Ishikawa (cell line): ENCODE data around the gene SEMA6B.

Experiments
- CEBPB ChIP-seq: IDR thresholded peaks from 2 replicates; pipeline ENCODE4 v1.6.1; 2012
- CREB1 ChIP-seq: IDR thresholded peaks from 2 replicates; pipeline ENCODE4 v1.6.1; 2012; ENCODE audit warnings: low read depth
- EP300 ChIP-seq: IDR thresholded peaks from 2 replicates; pipeline ENCODE4 v1.6.1; 2012; ENCODE audit warnings: borderline replicate concordance
- FOXM1 ChIP-seq: IDR thresholded peaks from 2 replicates; pipeline ENCODE4 v1.6.1; 2012; ENCODE audit warnings: low read depth, borderline replicate concordance
- MAX ChIP-seq: IDR thresholded peaks from 2 replicates; pipeline ENCODE4 v1.6.1; 2012
- NFIC ChIP-seq: IDR thresholded peaks from 2 replicates; pipeline ENCODE4 v1.6.1; 2012
- RAD21 ChIP-seq: IDR thresholded peaks from 2 replicates; pipeline ENCODE4 v1.6.1; 2012; ENCODE audit warnings: low read depth
- REST ChIP-seq: IDR thresholded peaks from 2 replicates; pipeline ENCODE4 v1.6.1; 2012; ENCODE audit warnings: low read depth, mild to moderate bottlenecking
- TAF1 ChIP-seq: IDR thresholded peaks from 2 replicates; pipeline ENCODE4 v1.6.1; 2012; ENCODE audit warnings: low read depth, mild to moderate bottlenecking
- TCF12 ChIP-seq: IDR thresholded peaks from 2 replicates; pipeline ENCODE4 v1.6.1; 2012; ENCODE audit warnings: low read depth
- TEAD4 ChIP-seq: IDR thresholded peaks from 2 replicates; pipeline ENCODE4 v1.6.1; 2012
- USF1 ChIP-seq: IDR thresholded peaks from 2 replicates; pipeline ENCODE4 v1.6.1; 2012
- YY1 ChIP-seq: IDR thresholded peaks from 2 replicates; pipeline ENCODE4 v1.6.1; 2012; ENCODE audit warnings: low read depth
- ZBTB7A ChIP-seq: IDR thresholded peaks from 2 replicates; pipeline ENCODE4 v1.6.1; 2012; ENCODE audit warnings: low read depth

GRCh38 chr19:4577020-4577782 lies 17.7 kb upstream of the SEMA6B start:
- TF ChIP-seq FOXM1 (no peak), REST (no peak), USF1 (no peak), YY1 (no peak), RAD21 (no peak), CREB1 (no peak), CEBPB (no peak), EP300 (no peak), TEAD4 (no peak), MAX (no peak), ZBTB7A (no peak), NFIC (no peak), TAF1 (no peak), TCF12 (no peak)
